ENCODE measurements around the gene LTBP1. TPM values are rescaled to one million over a fixed set of nuclear protein-coding genes. Genes with fewer than 3 reads are reported as not detected.

LTBP1 gene
- polyA plus RNA-seq, 1 donor (not counting 4 experiments of a cell fraction or from before 2014, with no cell fraction given): 9.2 TPM

DNA sequence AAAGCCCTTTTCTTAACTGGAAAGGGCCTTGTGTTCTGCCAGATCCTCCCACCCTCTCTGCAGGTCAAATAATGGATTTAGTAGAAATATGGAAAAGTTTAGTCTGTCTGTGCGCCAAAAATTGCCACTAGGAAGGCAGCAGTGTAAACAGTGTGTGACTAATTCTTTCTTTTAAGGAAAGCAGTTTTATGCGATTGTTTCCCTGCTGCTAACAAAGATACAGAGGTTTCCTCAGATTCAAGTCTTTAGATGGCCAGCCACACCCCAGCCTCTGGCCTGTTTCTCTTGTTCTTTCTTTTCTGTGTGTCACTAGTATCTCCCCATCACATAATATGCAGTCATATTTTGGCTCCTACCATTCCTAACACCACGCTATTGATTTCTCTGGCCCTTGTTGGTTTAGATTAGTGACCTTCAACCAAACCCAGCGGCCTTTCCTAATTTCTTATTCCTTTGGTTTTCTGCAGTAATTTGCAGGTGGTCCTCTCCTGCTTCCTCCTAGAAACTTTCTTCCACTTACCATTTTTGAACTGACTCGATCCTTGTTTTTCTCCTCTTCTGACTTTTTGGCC lies 157.4 kb downstream of the LTBP1 start:
- H3K9ac ChIP-seq (ENCODE audit: control insufficient read depth, extremely low read depth, insufficient read depth, low read length): no peak overlapping the region
- H3K27ac ChIP-seq (ENCODE audit: control insufficient read depth, insufficient read depth, low read length): no peak overlapping the region
- H3K9me1 ChIP-seq (ENCODE audit: control insufficient read depth, extremely low read depth, insufficient read depth, low read length): no peaks in the 10 kb centered on the region
- no peaks in the 10 kb centered on the region for H4K20me1 ChIP-seq (ENCODE audit: control insufficient read depth, extremely low read depth, insufficient read depth, low read length)
- no peak overlapping the region for H3K4me3 ChIP-seq (ENCODE audit: control insufficient read depth in 2 of 3, extremely low read depth in 1 of 3, insufficient read depth in 2 of 3, low read depth in 1 of 3, low read length in 3 of 3)
- no peak for TF ChIP-seq CTCF (optimal IDR thresholded peaks at IDR 0.05 in 1 of 3, IDR thresholded peaks at IDR 0.05 in 1 of 3, conservative IDR thresholded peaks at IDR 0.05 in 1 of 3; ENCODE audit: extremely low read depth in 1 of 3, insufficient read depth in 2 of 3, low read length in 3 of 3)
- no peak for TF ChIP-seq EZH2 (IDR thresholded peaks at IDR 0.05; ENCODE audit: low read length)
- no peaks in the 10 kb centered on the region for H3K9me3 ChIP-seq (ENCODE audit: control insufficient read depth, low read depth, low read length)
- dilution Hi-C loops (cut with MboI; ENCODE audit: extremely low pct_ligation_motif_present, low sequenced_read_pairs): no loop called here
- peaks cover 9% of the 10 kb centered on the region for H3K4me1 ChIP-seq (ENCODE audit: control insufficient read depth, extremely low read depth, insufficient read depth, low read length)
- H3K27me3 ChIP-seq (ENCODE audit: control insufficient read depth, extremely low read depth, insufficient read depth, low read length): no peaks in the 10 kb centered on the region
- H2AFZ ChIP-seq (ENCODE audit: control insufficient read depth, low read length): no peak overlapping the region
- no peaks in the 10 kb centered on the region for H3K79me2 ChIP-seq (ENCODE audit: control insufficient read depth, insufficient read depth, low read length)
- no peak overlapping the region for H3K4me2 ChIP-seq (ENCODE audit: control insufficient read depth, extremely low read depth, insufficient read depth, low read depth, low read length)
- DNase-seq (ENCODE audit: low read depth, low spot score): no peak
- no peaks in the 10 kb centered on the region for H3K36me3 ChIP-seq (ENCODE audit: control insufficient read depth in 2 of 2, extremely low read depth in 1 of 2, insufficient read depth in 2 of 2, low read length in 2 of 2)
- no peak for FAIRE-seq

DNA sequence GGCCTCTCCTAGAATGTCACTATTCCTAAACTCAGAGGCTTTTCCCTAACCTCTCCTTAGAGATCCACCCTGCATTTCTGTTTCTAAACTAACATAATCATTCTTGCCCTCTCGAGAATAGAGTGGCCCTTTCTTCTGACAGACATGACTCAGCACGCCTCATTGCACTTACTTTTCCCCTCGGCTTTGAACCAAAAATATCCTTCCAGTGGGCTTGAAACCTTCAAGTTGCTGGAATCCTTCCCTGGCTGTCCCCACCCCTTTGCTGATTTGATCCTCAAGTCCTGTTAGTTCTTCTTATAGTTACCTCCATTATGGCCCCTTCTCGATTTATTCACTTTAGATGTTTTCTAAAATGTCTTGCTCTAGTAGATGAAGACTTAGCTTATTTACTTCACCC lies 158.0 kb downstream of the LTBP1 start:
- Histone ChIP-seq H4K20me1 (ENCODE audit: control insufficient read depth, extremely low read depth, insufficient read depth, low read length) (no peaks in the 10 kb centered on the region), H3K27ac (ENCODE audit: control insufficient read depth, insufficient read depth, low read length) (no peak overlapping the region), H3K36me3 (ENCODE audit: control insufficient read depth in 2 of 2, extremely low read depth in 1 of 2, insufficient read depth in 2 of 2, low read length in 2 of 2) (no peaks in the 10 kb centered on the region), H3K4me1 (ENCODE audit: control insufficient read depth, extremely low read depth, insufficient read depth, low read length) (peaks cover 9% of the 10 kb centered on the region), H2AFZ (ENCODE audit: control insufficient read depth, low read length) (no peak overlapping the region), H3K9me1 (ENCODE audit: control insufficient read depth, extremely low read depth, insufficient read depth, low read length) (no peaks in the 10 kb centered on the region), H3K79me2 (ENCODE audit: control insufficient read depth, insufficient read depth, low read length) (no peaks in the 10 kb centered on the region), H3K4me3 (ENCODE audit: control insufficient read depth in 2 of 3, extremely low read depth in 1 of 3, insufficient read depth in 2 of 3, low read depth in 1 of 3, low read length in 3 of 3) (no peak overlapping the region), H3K27me3 (ENCODE audit: control insufficient read depth, extremely low read depth, insufficient read depth, low read length) (no peaks in the 10 kb centered on the region), H3K4me2 (ENCODE audit: control insufficient read depth, extremely low read depth, insufficient read depth, low read depth, low read length) (no peak overlapping the region), H3K9me3 (ENCODE audit: control insufficient read depth, low read depth, low read length) (no peaks in the 10 kb centered on the region), H3K9ac (ENCODE audit: control insufficient read depth, extremely low read depth, insufficient read depth, low read length) (no peak overlapping the region)
- dilution Hi-C loops (cut with MboI; ENCODE audit: extremely low pct_ligation_motif_present, low sequenced_read_pairs): no loop called here
- FAIRE-seq (no peak), DNase-seq (ENCODE audit: low read depth, low spot score) (no peak)
- TF ChIP-seq CTCF (optimal IDR thresholded peaks at IDR 0.05 in 1 of 3, IDR thresholded peaks at IDR 0.05 in 1 of 3, conservative IDR thresholded peaks at IDR 0.05 in 1 of 3; ENCODE audit: extremely low read depth in 1 of 3, insufficient read depth in 2 of 3, low read length in 3 of 3) (no peak), EZH2 (IDR thresholded peaks at IDR 0.05; ENCODE audit: low read length) (no peak)

All from keratinocyte (primary cell).